Measurements from ENCODE around the gene FRMD8.
"Not testable (repeated sequence)": the region's sequence is repeated elsewhere in the genome, so short reads cannot be mapped to it uniquely, and the experiment has no call there.

FRMD8 gene

GRCh38 chr11:65445101-65445603 is 58.7 kb downstream of the FRMD8 start:
- peak in 1 of 2 experiments; percentile 46 for DNase-seq (ENCODE audit: low read depth in 1 of 2, low spot score in 1 of 2)
- no peak for TF ChIP-seq JUND (IDR thresholded peaks at IDR 0.05; ENCODE audit: low read depth)
- in situ Hi-C loops (cut with HindIII; ENCODE audit: low pct_unique_long_range_greater_than_20kb, low sequenced_read_pairs), result no loop called here

- no peak for DNase-seq (ENCODE audit: low read depth in 1 of 2, low spot score in 1 of 2)
- in situ Hi-C loops (cut with HindIII; ENCODE audit: low pct_unique_long_range_greater_than_20kb, low sequenced_read_pairs), result no loop called here
- 0 out of 2 replicates have a peak, but pooled peaks have one; percentile 5 for TF ChIP-seq JUND (IDR thresholded peaks at IDR 0.05; ENCODE audit: low read depth)
These were observed 59.4 kb downstream of the FRMD8 start for GRCh38 chr11:65445604-65446445.

DNA sequence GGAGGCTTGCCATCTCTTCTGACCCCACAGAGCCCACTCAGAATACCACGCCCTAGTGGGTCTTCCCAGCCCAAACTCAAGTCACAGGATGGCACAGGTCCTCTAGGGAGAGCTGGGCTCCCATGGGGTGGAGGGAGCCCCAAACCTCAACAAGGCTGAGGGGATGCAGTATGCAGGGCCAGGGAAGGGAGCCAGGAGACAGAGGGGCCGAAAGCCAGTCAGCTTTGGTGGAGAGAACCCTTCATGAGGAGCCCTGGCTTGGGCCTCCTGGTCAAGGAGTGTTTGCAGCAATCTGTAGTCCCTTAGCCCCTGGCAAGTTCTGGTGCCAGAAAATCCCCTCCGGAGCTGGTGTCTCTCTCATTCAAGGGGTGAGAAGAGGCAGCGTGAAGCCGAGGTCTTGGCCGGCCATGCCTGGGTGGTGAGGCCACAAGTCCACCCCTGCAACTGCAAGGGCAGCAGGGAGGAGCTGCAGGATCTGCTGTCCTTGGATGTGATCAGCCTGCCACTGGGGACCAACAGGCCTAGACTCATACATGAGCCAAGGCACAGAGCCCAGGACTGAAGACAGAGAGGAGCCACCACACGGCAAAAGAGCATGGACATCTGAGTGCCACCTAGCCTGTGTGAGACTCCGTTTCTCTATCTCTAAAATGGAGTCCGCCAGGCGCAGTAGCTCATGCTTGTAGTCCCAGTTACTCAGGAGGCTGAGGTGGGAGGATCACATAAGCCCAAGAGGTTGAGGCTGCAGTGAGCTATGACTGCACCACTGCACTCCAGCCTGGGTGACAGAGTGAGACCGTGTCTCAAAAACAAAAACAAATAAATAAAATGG is 60.2 kb downstream of the FRMD8 start:
- no peak for DNase-seq (ENCODE audit: low read depth in 1 of 2, low spot score in 1 of 2)
- no peak for TF ChIP-seq JUND (IDR thresholded peaks at IDR 0.05; ENCODE audit: low read depth)
- in situ Hi-C loops (cut with HindIII; ENCODE audit: low pct_unique_long_range_greater_than_20kb, low sequenced_read_pairs), result no loop called here

- no peak for TF ChIP-seq JUND (IDR thresholded peaks at IDR 0.05; ENCODE audit: low read depth)
- in situ Hi-C loops (cut with HindIII; ENCODE audit: low pct_unique_long_range_greater_than_20kb, low sequenced_read_pairs), result no loop called here
- no peak for DNase-seq (ENCODE audit: low read depth in 1 of 2, low spot score in 1 of 2)
These were observed 61.6 kb downstream of the FRMD8 start for GRCh38 chr11:65448074-65448417.

DNA sequence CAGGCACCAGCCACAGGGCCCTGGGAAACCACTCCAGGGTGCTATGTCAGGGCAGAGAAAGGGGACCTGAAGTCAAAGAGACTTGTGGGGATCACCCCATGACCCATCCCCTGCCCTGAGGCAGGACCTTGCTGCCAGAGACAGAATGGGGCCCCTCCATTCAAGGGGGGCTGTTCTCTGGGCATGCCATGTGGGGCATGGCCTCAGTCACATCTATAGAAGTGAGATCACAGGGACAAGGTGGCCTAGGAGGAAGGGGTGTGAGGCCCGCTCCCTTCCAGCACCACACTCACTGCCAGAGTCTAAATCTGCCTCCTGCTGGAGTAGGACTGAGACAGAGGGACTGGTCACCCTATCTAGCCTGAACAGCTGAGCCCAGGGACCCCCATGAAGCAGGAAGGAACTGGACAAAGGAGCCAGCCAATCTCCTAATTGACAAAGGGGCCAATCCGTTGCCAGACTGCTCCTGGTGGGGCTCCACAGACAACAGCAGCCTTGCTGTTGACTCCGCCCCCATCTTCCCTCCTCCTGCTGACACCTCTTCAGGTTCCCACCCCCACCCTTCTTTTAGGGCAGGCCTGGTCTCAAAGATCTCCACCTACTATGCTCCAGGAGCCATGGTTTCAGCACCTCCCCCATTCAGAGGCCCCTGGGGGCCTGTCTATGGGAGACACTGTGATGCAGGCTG is 62.1 kb downstream of the FRMD8 start:
- peak in 1 of 2 experiments; percentile 67 for DNase-seq (ENCODE audit: low read depth in 1 of 2, low spot score in 1 of 2)
- in situ Hi-C loops (cut with HindIII; ENCODE audit: low pct_unique_long_range_greater_than_20kb, low sequenced_read_pairs), result no loop called here
- no peak for TF ChIP-seq JUND (IDR thresholded peaks at IDR 0.05; ENCODE audit: low read depth)

GRCh38 chr11:65451301-65451700 is 64.9 kb downstream of the FRMD8 start:
- in situ Hi-C loops (cut with HindIII; ENCODE audit: low pct_unique_long_range_greater_than_20kb, low sequenced_read_pairs); DNase-seq (ENCODE audit: low read depth in 1 of 2, low spot score in 1 of 2): not testable (repeated sequence)

DNA sequence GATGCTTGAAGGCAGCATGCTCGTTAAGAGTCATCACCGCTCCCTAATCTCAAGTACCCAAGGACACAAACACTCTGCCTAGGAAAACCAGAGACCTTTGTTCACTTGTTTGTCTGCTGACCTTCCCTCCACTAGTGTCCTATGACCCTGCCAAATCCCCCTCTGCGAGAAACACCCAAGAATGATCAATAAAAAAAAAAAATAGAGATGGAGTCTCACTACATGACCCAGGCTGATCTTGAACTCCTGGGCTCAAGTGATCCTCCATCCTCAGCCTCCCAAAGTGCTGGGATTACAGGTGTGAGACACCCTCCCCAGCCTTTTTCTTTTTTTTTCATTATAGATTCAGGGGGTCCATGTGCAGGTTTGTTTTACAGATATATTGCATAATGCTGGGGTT is 65.8 kb downstream of the FRMD8 start:
- not testable (repeated sequence) for DNase-seq (ENCODE audit: low read depth in 1 of 2, low spot score in 1 of 2)

DNA sequence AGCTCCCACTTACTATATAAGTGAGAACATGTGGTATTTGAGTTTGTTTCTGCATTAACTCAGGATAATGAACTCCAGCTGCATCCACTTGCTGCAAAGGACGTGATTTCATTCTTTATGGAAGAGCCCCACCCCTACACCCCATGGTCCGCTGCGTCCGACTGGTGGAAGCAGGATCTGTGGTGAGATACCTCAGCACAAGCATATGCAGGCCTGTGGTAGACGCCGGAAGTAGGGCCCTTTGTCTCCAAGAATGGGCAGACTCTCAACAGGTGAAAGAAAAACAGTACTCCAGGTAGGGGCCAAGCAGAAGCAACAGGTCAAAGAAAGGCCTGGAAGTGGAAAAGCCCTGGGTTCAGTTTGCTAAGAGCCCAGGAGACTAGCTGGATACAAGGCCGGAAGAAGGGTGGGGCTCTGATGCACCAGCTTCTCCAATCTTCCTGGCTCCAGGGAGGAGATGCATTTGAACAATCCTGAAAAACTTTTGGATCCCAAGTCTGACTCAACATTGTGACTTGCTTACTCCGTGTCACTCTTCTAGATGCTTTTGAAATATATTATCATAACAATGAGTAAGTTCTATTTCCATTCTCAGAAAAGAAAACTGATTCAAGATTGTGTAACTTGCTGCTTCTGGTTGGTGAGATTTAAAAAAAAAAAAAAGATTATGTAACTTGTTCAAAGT is 66.5 kb downstream of the FRMD8 start:
- TF ChIP-seq JUND (IDR thresholded peaks at IDR 0.05; ENCODE audit: low read depth), result no peak
- in situ Hi-C loops (cut with HindIII; ENCODE audit: low pct_unique_long_range_greater_than_20kb, low sequenced_read_pairs), result no loop called here
- DNase-seq (ENCODE audit: low read depth in 1 of 2, low spot score in 1 of 2), result no peak

More for the DNA sequence above, 65.8 kb downstream of the FRMD8 start:
- in situ Hi-C loops (cut with HindIII; ENCODE audit: low pct_unique_long_range_greater_than_20kb, low sequenced_read_pairs), result not testable (repeated sequence)

- in situ Hi-C loops (cut with HindIII; ENCODE audit: low pct_unique_long_range_greater_than_20kb, low sequenced_read_pairs), result no loop called here
These were observed 67.9 kb downstream of the FRMD8 start for GRCh38 chr11:65454311-65454695.

GRCh38 chr11:65454696-65455456 is 68.4 kb downstream of the FRMD8 start:
- TF ChIP-seq JUND (IDR thresholded peaks at IDR 0.05; ENCODE audit: low read depth), result no peak
- peak; percentile 93 to 97 for DNase-seq (ENCODE audit: low read depth in 1 of 2, low spot score in 1 of 2)
- in situ Hi-C loops (cut with HindIII; ENCODE audit: low pct_unique_long_range_greater_than_20kb, low sequenced_read_pairs), result no loop called here

More at GRCh38 chr11:65454311-65454695, 67.9 kb downstream of the FRMD8 start:
- DNase-seq (ENCODE audit: low read depth in 1 of 2, low spot score in 1 of 2), result no peak
- TF ChIP-seq JUND (IDR thresholded peaks at IDR 0.05; ENCODE audit: low read depth), result no peak

DNA sequence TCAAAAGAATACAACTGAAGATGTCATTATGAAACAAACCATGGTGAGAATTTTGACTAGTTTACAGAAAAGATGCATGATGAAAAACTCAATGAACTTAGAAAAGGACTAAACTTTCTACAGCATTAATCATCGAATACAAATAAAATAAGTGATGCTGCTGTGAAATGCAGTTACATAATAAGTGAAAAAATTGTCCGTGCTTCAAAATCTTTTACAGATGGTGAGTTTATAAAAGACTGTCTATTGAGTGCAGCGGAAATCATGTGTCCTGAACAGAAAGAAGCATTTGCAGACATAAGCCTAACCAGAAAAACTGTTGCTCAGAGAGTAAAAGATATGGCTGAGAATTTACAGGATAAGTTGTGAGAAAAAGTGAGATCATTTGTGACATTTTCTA is 70.0 kb downstream of the FRMD8 start:
- DNase-seq (ENCODE audit: low read depth in 1 of 2, low spot score in 1 of 2), result no peak
- no peak for TF ChIP-seq JUND (IDR thresholded peaks at IDR 0.05; ENCODE audit: low read depth)
- in situ Hi-C loops (cut with HindIII; ENCODE audit: low pct_unique_long_range_greater_than_20kb, low sequenced_read_pairs), result no loop called here

All from T47D (cell line).